ENCODE measurements around the gene AP2M1. TPM values are rescaled to one million over a fixed set of nuclear protein-coding genes. Genes with fewer than 3 reads are reported as not detected.
A peak's percentile ranks its signal among the peaks of the same experiment; 100 is the strongest.

AP2M1 gene
- total RNA-seq, 1 donor from 2014 or later, result 315 TPM

- TF ChIP-seq CTCF (IDR thresholded peaks at IDR 0.05; ENCODE audit: partially characterized antibody, unreplicated experiment), result no peak
- peaks cover 8% of the 10 kb centered on the region for H3K9me3 Mint-ChIP-seq (ENCODE audit: unreplicated experiment)
- no peaks in the 10 kb centered on the region for H3K27me3 Mint-ChIP-seq (ENCODE audit: unreplicated experiment)
- H3K27ac Mint-ChIP-seq (ENCODE audit: unreplicated experiment), result peak overlapping the region; percentile 59
- peak; percentile 82 for DNase-seq
- no peaks in the 10 kb centered on the region for H3K36me3 Mint-ChIP-seq (ENCODE audit: unreplicated experiment)
- peak overlapping the region; percentile 94 for H3K4me3 Mint-ChIP-seq (ENCODE audit: unreplicated experiment)
- peaks cover 9% of the 10 kb centered on the region for H3K4me1 Mint-ChIP-seq (ENCODE audit: low read depth, unreplicated experiment)
These were observed 40.6 kb upstream of the AP2M1 start for GRCh38 chr3:184133840-184134745.

- Mint-ChIP-seq H3K36me3 (ENCODE audit: unreplicated experiment) (no peaks in the 10 kb centered on the region), H3K27me3 (ENCODE audit: unreplicated experiment) (no peaks in the 10 kb centered on the region), H3K4me3 (ENCODE audit: unreplicated experiment) (peak overlapping the region; percentile 94), H3K27ac (ENCODE audit: unreplicated experiment) (peak overlapping the region; percentile 89), H3K4me1 (ENCODE audit: low read depth, unreplicated experiment) (peaks cover 9% of the 10 kb centered on the region), H3K9me3 (ENCODE audit: unreplicated experiment) (peaks cover 8% of the 10 kb centered on the region)
- DNase-seq, result no peak
- TF ChIP-seq CTCF (IDR thresholded peaks at IDR 0.05; ENCODE audit: partially characterized antibody, unreplicated experiment), result no peak
These were observed 39.9 kb upstream of the AP2M1 start for GRCh38 chr3:184134746-184135148.

- Mint-ChIP-seq H3K27me3 (ENCODE audit: unreplicated experiment) (no peaks in the 10 kb centered on the region), H3K9me3 (ENCODE audit: unreplicated experiment) (peaks cover 8% of the 10 kb centered on the region), H3K4me1 (ENCODE audit: low read depth, unreplicated experiment) (peaks cover 9% of the 10 kb centered on the region), H3K4me3 (ENCODE audit: unreplicated experiment) (peak within 1 kb of the TSS; percentile 94), H3K36me3 (ENCODE audit: unreplicated experiment) (no peaks in the 10 kb centered on the region), H3K27ac (ENCODE audit: unreplicated experiment) (peak within 1 kb of the TSS; percentile 89)
- no peak for TF ChIP-seq CTCF (IDR thresholded peaks at IDR 0.05; ENCODE audit: partially characterized antibody, unreplicated experiment)
- peak; percentile 97 for DNase-seq
These were observed 39.3 kb upstream of the AP2M1 start, which contains the start of gene EIF2B5 for GRCh38 chr3:184135149-184135910. Gene EIF2B5, plus strand, starts transcription at chr3:184135358. Its CDS starts 28 bp downstream, at chr3:184135386.

GRCh38 chr3:184135911-184136260 lies 38.8 kb upstream of the AP2M1 start:
- Mint-ChIP-seq H3K27ac (ENCODE audit: unreplicated experiment) (peak overlapping the region; percentile 89), H3K27me3 (ENCODE audit: unreplicated experiment) (no peaks in the 10 kb centered on the region), H3K36me3 (ENCODE audit: unreplicated experiment) (no peaks in the 10 kb centered on the region), H3K9me3 (ENCODE audit: unreplicated experiment) (peaks cover 8% of the 10 kb centered on the region), H3K4me1 (ENCODE audit: low read depth, unreplicated experiment) (peaks cover 9% of the 10 kb centered on the region), H3K4me3 (ENCODE audit: unreplicated experiment) (peak overlapping the region; percentile 94)
- TF ChIP-seq CTCF (IDR thresholded peaks at IDR 0.05; ENCODE audit: partially characterized antibody, unreplicated experiment), result no peak
- DNase-seq, result no peak

Data from glutamatergic neuron (in vitro differentiated cells).